GM08714 (cell line): ENCODE data around the gene PDZK1.

Experiments used
- H3K4me3 ChIP-seq: fragments of 200-500 bp; sonication (Bioruptor generic); 2 replicates; pipeline ENCODE4 v1.5.1; 2014; ENCODE audit warnings: mild to moderate bottlenecking, low read length, inconsistent platforms
- ZNF274 ChIP-seq: IDR thresholded peaks from 2 replicates; pipeline ENCODE4 v1.6.1; 2012; ENCODE audit warnings: mild to moderate bottlenecking, low read depth, low read length

Gene PDZK1

DNA sequence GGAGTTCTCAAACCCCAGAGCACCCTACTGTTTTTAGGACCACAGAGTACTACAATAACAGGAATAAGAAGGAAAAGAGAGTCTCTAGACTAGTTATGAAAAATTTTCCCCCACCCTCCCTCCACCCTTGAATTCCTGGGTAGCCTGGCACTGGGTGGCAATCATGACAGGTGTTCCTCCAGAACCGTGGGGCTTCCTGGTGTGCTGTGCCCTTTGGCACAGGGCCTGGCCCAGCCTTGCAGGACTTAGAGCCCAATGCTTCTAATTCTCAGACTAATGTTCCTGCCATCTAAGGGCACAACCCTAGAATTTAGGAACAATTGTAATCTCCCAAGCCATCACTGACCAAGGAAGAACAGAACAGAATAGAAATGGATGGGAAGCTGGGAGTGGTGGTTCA is 10.7 kb upstream of the PDZK1 start:
- no peak for TF ChIP-seq ZNF274

DNA sequence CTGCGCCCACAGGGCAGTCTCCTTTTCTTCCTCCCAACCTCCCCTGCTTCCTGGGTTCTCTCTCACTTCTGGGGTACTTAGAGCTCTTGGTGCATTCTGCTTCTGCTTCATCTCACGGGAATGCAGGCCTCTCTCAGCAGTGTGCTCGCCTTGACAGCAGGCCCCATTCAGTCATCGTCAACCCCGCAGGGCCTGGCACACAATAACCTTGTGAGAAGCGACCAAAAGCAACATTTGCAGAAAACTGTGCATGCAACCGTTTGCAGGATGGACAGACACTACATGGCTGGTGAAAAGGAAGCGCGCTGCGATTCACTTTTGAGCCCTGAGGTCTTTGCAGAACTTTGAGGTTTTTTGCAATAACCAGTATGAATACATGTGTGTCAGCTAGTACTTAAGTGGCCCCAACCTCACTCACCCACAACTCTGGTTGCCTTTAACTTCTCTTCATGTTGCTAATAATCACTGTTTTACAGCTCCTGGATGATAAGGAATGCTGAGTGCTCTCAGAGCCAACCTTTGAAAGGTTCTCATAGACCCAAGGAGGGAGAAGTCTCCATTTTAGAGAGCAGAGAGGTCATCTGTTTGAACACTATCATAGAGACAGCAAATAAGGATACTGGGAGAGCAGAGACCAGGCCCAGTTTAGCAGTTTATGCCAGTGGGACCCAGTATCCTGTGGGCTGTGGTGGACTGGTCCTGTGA is 9.6 kb upstream of the PDZK1 start:
- TF ChIP-seq ZNF274 = no peak
- H3K4me3 ChIP-seq = no peak overlapping the region

More for the DNA sequence above, 10.7 kb upstream of the PDZK1 start:
- H3K4me3 ChIP-seq = no peak overlapping the region

DNA sequence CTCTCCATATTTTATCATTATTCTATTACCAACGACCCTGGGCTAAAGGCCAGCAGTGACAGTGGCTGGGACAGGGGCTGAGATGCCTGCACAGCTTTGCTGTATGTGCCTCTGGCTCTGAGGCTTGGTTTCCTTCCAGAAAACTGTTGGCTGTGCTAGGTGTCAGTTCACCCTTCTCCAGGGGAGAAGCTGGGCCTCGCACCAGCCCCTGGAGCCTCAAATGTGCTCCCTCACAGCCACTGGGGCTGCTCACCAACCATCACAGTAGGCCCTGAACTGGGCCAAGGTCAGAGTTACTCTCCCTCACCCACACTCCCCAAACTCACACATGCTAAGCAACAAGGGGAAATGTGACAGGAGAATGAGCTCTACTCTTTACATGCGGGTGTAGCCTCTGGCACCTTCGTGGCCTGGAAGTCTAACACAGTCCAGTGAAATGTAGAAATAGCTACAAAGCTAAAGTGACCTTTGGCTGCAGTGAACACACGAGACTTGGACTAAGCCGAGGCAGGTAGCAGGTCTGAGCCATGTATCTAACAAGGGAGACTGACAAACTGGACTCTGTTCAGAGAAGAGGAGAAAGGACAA is 7.5 kb upstream of the PDZK1 start:
- TF ChIP-seq ZNF274 = no peak
- H3K4me3 ChIP-seq = no peak overlapping the region

DNA sequence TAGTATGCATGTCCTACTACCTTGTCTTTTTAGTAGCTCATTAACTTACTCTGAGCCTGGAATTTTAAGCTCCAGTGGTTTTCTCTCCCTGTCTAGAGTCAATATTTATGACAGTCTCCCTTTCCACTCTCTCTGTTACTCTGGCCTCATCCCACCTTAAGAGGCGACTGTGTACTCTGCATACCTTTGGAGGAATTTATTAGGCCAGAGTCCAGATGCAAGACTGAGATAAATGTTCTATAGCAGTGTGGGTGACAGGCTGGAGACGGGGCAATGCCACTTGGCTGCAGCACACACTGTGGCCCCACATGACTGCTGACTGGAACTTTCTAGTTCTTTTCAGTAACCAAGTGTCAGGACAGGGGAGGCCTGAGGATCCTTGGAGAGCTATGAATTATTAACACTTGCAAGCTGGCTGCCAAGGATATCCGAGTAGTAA is 4.1 kb upstream of the PDZK1 start:
- TF ChIP-seq ZNF274 = no peak
- no peak overlapping the region for H3K4me3 ChIP-seq

DNA sequence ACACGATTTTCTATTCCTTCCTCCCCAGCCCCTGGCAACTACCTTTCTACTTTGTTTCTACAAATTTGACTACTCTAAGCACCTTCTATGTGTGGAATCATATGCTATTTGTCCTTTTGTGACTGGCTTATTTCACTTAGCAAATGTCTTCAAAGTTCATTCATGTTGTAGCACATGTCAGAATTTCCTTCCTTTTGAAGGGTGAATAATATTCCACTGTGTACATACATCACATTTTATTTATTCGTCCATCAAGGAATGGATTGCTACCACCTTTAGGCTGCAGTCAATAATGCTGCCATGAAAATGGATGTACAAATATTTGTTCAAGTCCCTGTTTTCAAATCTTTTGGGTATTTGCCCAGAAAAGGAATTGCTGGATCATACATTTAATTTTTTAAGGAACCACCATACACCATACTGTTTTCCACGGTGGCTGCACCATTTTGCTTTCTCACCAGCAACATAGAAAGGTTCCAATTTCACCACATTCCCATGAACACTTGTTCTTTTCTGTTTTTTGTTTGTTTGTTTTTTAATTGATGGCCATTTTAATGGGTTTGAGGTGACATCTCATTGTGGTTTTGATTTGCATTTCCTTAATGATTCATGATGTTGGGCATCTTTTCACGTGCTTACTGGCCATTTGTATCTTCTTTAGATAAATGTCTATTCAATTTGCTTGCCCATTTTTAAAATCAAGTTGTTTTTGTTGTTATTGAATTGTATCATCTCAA is 3.3 kb upstream of the PDZK1 start:
- H3K4me3 ChIP-seq = no peak overlapping the region
- TF ChIP-seq ZNF274 = no peak

DNA sequence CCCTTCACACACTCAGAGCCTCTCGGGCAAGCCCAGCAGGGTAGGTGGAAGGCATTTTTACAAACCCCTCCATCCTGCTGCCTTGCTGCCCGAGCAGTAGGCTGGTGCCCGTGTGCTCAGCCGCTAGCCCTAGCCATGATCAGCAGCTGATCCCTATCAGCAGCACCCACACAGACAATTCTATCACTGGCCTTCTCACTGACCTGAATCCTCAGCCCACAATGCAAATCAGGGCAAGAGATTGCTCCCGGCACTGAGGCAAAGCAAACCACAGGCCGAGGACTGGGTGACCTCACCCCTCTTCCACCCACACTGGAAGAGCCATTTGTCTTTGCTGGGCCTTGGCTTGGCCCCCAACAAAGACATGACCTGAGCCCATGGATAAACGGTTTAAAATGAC is 895 bp upstream of the PDZK1 start:
- H3K4me3 ChIP-seq = no peak overlapping the region
- no peak for TF ChIP-seq ZNF274

DNA sequence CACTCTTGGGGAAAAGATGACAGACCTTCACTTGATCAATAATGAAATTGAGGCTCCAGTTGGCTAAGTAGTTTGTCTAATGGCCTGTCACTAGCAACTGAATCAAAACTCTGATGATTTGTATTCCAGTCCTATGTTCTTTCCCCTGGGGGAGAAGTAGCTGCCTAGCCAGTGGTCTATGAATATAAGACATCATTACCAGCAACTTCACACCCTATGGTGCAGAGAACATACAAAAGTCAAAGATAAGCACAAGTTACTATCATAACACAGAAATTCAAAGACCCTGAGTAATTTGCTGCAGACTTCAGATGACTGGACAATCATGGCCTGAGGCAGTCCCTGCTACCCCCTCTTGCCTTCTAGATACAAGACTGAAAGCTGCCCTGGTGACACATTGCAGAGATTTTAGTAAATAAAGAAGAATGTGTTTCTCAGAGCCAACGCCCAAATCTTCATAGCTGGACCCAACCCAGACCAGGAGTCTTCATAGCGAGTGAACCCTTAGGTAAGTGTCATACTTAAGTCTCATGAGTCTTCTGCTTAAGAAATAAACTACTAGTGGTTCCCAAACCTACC is 993 bp downstream of the PDZK1 start:
- TF ChIP-seq ZNF274 = no peak
- H3K4me3 ChIP-seq = no peak overlapping the region

DNA sequence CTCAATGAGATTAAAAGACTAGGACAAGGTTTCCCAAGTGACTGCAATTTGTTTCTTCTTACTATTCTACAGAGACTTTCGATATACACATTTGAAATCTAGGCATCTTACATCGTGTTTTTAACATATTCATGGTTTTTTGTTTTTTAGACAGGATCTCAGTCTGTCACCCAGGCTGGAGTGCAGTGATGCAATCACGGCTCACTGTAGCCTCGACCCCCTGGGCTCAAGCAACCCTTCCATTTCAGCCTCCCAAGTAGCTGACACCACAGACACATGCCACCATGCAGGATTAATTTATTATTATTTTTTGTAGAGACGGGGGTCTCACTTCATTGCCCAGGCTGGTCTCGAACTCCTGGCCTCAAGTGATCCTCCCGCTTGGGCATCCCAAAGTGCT is 1.5 kb downstream of the PDZK1 start:
- no peak for TF ChIP-seq ZNF274
- no peak overlapping the region for H3K4me3 ChIP-seq

DNA sequence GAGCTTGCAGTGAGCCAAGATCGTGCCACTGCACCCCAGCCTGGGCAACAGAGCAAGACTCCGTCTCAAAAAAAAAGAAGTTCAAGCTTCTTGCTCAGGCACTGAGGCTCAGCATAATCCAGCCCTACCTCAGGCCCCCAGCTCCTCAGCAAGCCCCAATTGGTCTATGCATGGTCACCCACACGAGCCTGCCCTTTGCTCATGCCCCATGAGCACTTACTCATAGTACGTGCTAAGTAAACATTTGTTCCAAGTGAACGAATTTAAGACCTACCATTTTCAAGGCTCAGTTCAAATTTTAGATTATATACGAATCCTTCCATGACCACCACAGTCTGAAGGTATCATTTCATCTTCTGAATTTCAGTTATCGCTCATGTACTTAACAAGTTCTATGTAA is 4.3 kb downstream of the PDZK1 start:
- TF ChIP-seq ZNF274 = no peak

DNA sequence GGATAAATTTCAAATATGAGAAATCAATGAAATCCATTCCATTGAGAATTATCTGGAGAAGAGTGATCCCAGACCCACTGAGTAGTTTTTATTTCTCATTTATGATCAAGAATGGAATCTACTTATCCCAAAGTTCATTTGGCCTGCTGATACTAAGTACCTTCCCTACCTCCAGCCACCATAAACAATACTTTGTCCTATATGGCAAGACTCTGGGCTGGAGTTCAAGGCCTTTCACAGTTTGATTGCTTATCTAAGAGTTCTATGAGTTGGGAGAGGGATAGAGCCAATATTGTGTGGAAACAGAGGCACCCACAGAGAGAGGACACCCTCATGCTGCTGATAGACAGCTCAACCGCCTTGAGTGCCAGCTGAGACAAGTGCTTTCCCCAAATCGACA is 5.1 kb downstream of the PDZK1 start:
- no peak overlapping the region for H3K4me3 ChIP-seq
- TF ChIP-seq ZNF274 = no peak

More for the DNA sequence above, 4.3 kb downstream of the PDZK1 start:
- no peak overlapping the region for H3K4me3 ChIP-seq

DNA sequence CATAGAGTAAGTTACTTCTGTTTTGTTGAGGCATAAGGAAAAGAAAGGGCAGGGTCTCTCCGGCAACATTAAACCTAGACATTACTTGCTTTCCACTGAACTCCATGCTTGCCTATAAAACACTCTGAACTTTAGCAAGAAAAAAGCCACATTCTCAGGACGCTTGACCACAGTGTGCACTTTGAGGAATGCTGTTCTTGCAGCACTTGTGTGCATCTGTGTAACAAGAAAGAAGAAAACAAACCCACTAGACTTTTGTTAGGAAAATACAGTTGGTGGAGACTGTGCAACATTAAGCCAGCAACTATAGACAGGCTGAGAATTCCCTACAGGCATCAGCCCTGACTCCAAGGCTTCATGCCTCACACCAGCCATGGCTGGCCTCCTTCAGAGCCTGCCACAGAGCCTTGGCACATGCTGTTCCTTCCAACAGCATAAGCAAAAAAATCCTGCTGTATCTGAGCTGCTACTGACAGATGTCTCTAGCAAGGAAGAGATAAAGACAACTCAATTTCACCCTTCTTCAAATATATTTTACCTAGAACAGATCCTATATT is 5.8 kb downstream of the PDZK1 start:
- TF ChIP-seq ZNF274 = no peak
- no peak overlapping the region for H3K4me3 ChIP-seq

DNA sequence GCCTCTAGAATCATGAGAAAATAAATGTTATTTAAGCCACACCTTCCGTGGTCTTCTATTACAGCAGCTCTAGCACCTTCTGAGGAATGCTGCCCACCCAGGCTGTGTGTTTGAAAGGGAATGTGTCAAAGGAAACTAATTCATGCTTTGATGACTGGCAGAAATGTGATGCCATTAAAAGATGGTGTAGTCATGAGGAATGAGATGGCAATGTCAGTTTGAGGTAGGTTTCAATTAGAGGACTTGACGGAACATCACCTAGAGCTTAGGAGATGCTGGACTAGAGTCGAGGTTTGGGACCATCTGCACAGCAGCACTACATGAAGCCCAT is 10.6 kb downstream of the PDZK1 start:
- TF ChIP-seq ZNF274 = no peak
- H3K4me3 ChIP-seq = no peak overlapping the region

DNA sequence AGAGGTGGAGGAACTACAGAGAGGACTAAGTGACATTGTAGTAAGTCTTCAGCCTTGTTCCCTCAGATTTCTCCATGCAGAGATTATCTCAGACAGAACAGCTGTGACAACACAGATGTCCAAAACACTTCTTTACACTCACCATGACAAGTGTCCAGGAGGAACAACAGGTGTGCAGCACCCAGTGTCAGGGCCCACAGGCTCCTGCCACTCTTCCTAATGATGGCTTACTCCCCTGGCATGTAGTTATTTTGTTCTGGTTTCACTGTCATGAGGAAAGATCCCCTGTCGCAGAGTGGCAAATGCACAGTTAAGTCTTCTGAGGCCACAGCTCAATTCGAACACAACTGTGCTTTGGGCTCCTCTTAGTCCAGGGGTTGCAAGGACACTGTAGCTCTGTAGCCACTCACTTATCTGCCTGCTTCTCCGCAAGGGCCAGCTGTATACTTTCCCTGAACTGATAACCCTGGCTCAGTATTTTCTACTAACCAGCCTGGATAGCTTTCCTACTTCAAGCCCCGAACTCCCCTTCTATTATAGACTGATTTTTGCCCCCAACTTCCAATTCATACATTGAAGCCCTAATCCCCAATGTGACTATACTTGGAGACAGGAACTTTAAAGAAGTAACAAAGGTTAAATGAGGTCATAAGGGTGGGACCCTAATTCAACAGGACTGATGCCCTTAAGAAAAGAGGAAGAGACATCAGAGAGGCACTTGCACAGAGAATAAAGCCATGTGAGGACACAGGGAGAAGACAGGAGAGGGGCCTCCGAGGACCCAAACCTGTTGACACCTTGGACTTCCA is 11.1 kb downstream of the PDZK1 start:
- no peak for TF ChIP-seq ZNF274
- no peak overlapping the region for H3K4me3 ChIP-seq
